Limb (tissue), 2 donors: Measurements from ENCODE around the gene CCDC32.

Experiments
- DNase-seq, 2 donors: peaks; one replicate each; pipeline ENCODE4 v3.0.0-alpha.2; 2016; ENCODE audit errors: extremely low spot score in 2 of 2

Gene CCDC32

GRCh38 chr15:40513609-40514008 lies 51.2 kb downstream of the CCDC32 start:
- no peak for DNase-seq

GRCh38 chr15:40512440-40512839 lies 52.4 kb downstream of the CCDC32 start:
- no peak for DNase-seq

GRCh38 chr15:40511472-40512133 lies 53.2 kb downstream of the CCDC32 start:
- DNase-seq: peak in 1 of 2 donors; percentile 61

DNA sequence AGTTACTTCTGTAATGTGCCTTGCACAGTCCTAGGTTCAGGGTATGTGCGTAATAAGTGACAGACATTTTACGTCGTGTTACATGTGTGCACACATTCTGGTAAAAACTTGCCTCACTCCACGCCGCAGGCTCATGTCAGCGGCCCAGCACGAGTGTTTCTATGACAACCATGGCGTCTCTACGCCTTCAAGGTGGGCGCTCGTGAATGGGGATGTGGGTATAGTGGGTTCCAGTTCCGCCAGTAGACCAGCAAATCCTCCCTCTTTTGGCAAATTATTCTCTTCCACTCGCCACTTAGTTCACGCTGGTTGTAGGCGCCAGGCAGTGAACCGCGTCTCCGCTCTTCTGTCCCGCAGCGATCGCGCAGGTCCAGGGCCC lies 53.8 kb downstream of the CCDC32 start:
- DNase-seq: no peak

GRCh38 chr15:40510201-40510600 lies 54.6 kb downstream of the CCDC32 start:
- no peak for DNase-seq

DNA sequence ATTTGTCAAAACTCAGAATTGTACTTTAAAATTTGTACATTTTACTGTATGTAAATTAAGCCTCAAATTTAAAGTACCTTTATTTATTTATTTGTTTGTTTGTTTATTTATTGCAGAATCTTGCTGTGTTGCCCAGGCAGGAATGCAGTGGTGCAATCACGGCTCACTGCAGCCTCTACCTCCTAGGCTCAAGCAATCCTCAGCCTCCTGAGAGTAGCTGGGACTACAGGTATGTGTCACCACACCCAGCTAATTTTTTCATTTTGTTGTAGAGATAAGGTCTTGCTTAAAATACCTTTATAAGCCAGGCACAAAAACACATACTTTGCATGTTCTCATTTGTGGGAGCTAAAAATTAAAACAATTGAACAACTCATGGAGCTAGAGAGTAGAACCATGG lies 56.6 kb downstream of the CCDC32 start:
- DNase-seq: no peak

- peak; percentile 78 to 82 for DNase-seq
Measured at GRCh38 chr15:40506964-40507571, 57.8 kb downstream of the CCDC32 start.
